HPDE6-E6E7 (cell line): ENCODE data around the gene XK.
"Not testable (repeated sequence)": the region's sequence is repeated elsewhere in the genome, so short reads cannot be mapped to it uniquely, and the experiment has no call there.

Source experiments
- DNase-seq: peaks from one replicate; pipeline ENCODE4 v3.0.0; 2011; ENCODE audit warnings: missing footprints; ENCODE audit errors: extremely low spot score

The XK gene

GRCh38 chrX:37754516-37754915, 68.9 kb downstream of the XK start:
- no peak for DNase-seq

GRCh38 chrX:37755025-37755424, 69.4 kb downstream of the XK start:
- no peak for DNase-seq

GRCh38 chrX:37757082-37757481, 71.5 kb downstream of the XK start:
- no peak for DNase-seq

GRCh38 chrX:37759351-37759750, 73.8 kb downstream of the XK start:
- DNase-seq, result no peak

- DNase-seq, result no peak
These were observed 74.4 kb downstream of the XK start for GRCh38 chrX:37759878-37760418.

- no peak for DNase-seq
These were observed 77.8 kb downstream of the XK start for GRCh38 chrX:37763400-37763799.

- DNase-seq, result no peak
These were observed 79.9 kb downstream of the XK start for GRCh38 chrX:37765507-37765906.

GRCh38 chrX:37767430-37767829, 81.8 kb downstream of the XK start:
- DNase-seq, result no peak

GRCh38 chrX:37768866-37769265, 83.3 kb downstream of the XK start:
- not testable (repeated sequence) for DNase-seq

GRCh38 chrX:37776283-37776986, 90.8 kb downstream of the XK start:
- DNase-seq, result no peak

- no peak for DNase-seq
These were observed 91.4 kb downstream of the XK start for GRCh38 chrX:37776987-37777325.

GRCh38 chrX:37779857-37780256, 94.3 kb downstream of the XK start, which contains the start of gene CYBB:
CYBB (plus strand) TSS chrX:37780059; CDS start chrX:37780078, 19 bp downstream.
- no peak for DNase-seq

- DNase-seq, result no peak
These were observed 95.5 kb downstream of the XK start for GRCh38 chrX:37781081-37781480.
